Measurements from ENCODE around the gene SPTBN1. TPM values are rescaled to one million over a fixed set of nuclear protein-coding genes. Genes with fewer than 3 reads are reported as not detected.

Gene SPTBN1
- total RNA-seq, 1 experiment from 2014 or later, result 262 TPM

DNA sequence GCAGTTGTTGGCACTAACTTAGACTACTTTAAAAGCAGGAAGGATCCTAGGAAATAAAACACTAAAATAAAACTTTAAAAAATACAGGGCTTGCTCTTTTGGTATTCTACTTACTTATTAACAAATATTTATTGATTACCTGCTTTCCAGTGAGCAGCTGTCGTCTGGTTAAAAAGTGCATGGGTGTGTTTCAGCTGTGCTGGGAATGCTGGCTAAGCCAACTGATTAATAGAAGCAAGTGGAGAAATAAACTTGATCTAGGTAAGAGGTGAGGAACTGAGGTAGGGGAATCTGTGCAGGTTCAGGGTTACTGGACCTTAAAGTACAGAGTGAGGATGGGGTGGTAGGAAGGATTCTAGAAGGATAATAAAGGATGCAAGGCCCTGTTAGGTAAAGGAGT, 110.8 kb downstream of the SPTBN1 start:
- H3K4me3 ChIP-seq, result no peak overlapping the region
- no peaks in the 10 kb centered on the region for H3K9me2 ChIP-seq (ENCODE audit: insufficient read depth)
- intact Hi-C loops (cut with micrococcal nuclease; ENCODE audit: unreplicated experiment), result no loop called here
- H3K27ac ChIP-seq, result no peak overlapping the region
- H3K79me2 ChIP-seq (ENCODE audit: low read depth), result peaks cover 99% of the 10 kb centered on the region
- DNase-seq, result no peak
- H3K9me3 ChIP-seq (ENCODE audit: insufficient read depth, low read depth), result no peaks in the 10 kb centered on the region
- no peak overlapping the region for H3K4me2 ChIP-seq
- TF ChIP-seq, protein P1, sequence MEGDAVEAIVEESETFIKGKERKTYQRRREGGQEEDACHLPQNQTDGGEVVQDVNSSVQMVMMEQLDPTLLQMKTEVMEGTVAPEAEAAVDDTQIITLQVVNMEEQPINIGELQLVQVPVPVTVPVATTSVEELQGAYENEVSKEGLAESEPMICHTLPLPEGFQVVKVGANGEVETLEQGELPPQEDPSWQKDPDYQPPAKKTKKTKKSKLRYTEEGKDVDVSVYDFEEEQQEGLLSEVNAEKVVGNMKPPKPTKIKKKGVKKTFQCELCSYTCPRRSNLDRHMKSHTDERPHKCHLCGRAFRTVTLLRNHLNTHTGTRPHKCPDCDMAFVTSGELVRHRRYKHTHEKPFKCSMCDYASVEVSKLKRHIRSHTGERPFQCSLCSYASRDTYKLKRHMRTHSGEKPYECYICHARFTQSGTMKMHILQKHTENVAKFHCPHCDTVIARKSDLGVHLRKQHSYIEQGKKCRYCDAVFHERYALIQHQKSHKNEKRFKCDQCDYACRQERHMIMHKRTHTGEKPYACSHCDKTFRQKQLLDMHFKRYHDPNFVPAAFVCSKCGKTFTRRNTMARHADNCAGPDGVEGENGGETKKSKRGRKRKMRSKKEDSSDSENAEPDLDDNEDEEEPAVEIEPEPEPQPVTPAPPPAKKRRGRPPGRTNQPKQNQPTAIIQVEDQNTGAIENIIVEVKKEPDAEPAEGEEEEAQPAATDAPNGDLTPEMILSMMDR (conservative IDR thresholded peaks at IDR 0.05), result no peak
- TF ChIP-seq EZH2 (IDR thresholded peaks at IDR 0.05; ENCODE audit: low read depth), result no peak
- peaks cover 28% of the 10 kb centered on the region for H3F3A ChIP-seq (ENCODE audit: insufficient read depth, low read depth)
- no peak overlapping the region for H2AFZ ChIP-seq
- no peaks in the 10 kb centered on the region; the same call in 1 of the 2 replicates for H4K20me1 ChIP-seq (ENCODE audit: insufficient read depth)
- H3K27me3 ChIP-seq (ENCODE audit: insufficient read depth, low read depth), result no peaks in the 10 kb centered on the region
- CTCF ChIA-PET, result no interaction called here
- BruUV-seq (replicated peaks), result no TSS peak
- H3K36me3 ChIP-seq (ENCODE audit: low read depth), result peaks cover 8% of the 10 kb centered on the region
- peaks cover 63% of the 10 kb centered on the region for H3K4me1 ChIP-seq (replicated peaks; ENCODE audit: insufficient read depth)
- POLR2A ChIA-PET (ENCODE audit: unreplicated experiment), result no interaction called here

DNA sequence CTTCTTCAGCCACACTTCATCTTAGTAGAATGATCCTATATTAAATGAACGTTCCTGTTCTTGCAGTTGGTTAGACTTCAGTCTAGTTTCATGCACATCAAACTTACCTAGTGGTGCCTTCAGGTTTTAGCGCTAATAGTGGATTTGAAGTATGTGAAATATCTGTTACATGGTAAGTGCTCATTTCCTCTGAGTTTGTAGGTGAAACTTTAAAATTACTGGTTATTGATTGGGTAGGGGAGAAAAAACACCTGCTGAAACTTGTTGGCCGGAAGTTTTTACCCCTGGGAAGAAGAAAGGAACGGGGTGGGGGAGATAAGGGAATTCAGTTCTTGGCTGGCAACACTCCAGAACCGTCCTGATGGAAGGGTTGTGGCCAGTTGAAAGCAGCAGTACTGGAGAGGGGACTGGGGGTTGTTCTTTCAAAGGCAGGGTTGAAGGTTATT, 112.8 kb downstream of the SPTBN1 start:
- Histone ChIP-seq H3K27ac (peak overlapping the region; percentile 97), H3K4me3 (no peak overlapping the region)

DNA sequence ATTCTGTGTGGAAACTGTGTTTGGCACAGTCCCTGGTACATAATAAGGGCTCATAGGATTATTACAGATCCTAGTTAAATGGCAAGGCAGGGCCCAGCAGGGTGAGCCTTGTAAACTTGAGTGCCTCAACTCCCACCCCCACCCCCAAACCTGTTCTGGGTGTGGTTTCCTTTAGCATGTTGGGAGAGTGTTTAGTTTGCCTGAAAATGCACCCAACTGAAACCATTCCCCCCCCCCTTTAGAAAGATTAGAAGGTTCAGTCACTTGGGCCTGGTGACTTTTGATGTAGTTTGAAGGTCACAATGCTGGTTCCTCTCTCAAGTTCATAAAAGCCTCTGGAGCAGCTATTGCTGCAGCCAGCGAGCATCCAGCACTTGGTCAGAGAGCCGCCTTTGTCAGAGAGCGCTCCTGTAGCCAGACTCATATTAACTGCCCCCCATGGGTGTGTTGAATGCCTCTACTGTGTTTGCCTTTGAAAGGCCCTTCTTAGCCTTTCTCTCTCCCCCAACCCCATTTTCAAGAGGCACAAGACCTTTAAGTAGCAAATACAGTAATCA, 113.7 kb downstream of the SPTBN1 start:
- POLR2A ChIA-PET (ENCODE audit: unreplicated experiment), result interaction anchor here (0.5 kb wide), 1 partner anchor 103 kb away, joined by 5 read pairs; no protein-coding TSS in a partner anchor
- peaks cover 95% of the 10 kb centered on the region for H3K79me2 ChIP-seq (ENCODE audit: low read depth)
- peak overlapping the region; percentile 97 for H3K27ac ChIP-seq
- H4K20me1 ChIP-seq (ENCODE audit: insufficient read depth), result peaks cover 3% of the 10 kb centered on the region
- peaks cover 6% of the 10 kb centered on the region for H3K36me3 ChIP-seq (ENCODE audit: low read depth)
- H2AFZ ChIP-seq, result no peak overlapping the region
- no peak overlapping the region for H3K4me3 ChIP-seq
- no peaks in the 10 kb centered on the region for H3K27me3 ChIP-seq (ENCODE audit: insufficient read depth, low read depth)
- H3K9me2 ChIP-seq (ENCODE audit: insufficient read depth), result no peaks in the 10 kb centered on the region
- no peaks in the 10 kb centered on the region for H3K9me3 ChIP-seq (ENCODE audit: insufficient read depth, low read depth)
- no peak for DNase-seq
- intact Hi-C loops (cut with micrococcal nuclease; ENCODE audit: unreplicated experiment), result loop anchor here (5.0 kb wide), 1 partner anchor 42 kb away; no protein-coding TSS in a partner anchor
- BruUV-seq (replicated peaks), result no TSS peak
- H3K4me2 ChIP-seq, result peak overlapping the region; percentile 79
- H3K4me1 ChIP-seq (replicated peaks; ENCODE audit: insufficient read depth), result peaks cover 81% of the 10 kb centered on the region
- CTCF ChIA-PET, result no interaction called here
- peaks cover 57% of the 10 kb centered on the region for H3F3A ChIP-seq (ENCODE audit: insufficient read depth, low read depth)
- TF ChIP-seq, protein P1 (conservative IDR thresholded peaks at IDR 0.05), result no peak
- TF ChIP-seq EZH2 (IDR thresholded peaks at IDR 0.05; ENCODE audit: low read depth), result no peak

More for the DNA sequence above, 112.8 kb downstream of the SPTBN1 start:
- Histone ChIP-seq H4K20me1 (ENCODE audit: insufficient read depth) (no peaks in the 10 kb centered on the region; the same call in 1 of the 2 replicates), H3K36me3 (ENCODE audit: low read depth) (peaks cover 8% of the 10 kb centered on the region), H3K4me1 (replicated peaks; ENCODE audit: insufficient read depth) (peaks cover 71% of the 10 kb centered on the region), H3F3A (ENCODE audit: insufficient read depth, low read depth) (peaks cover 48% of the 10 kb centered on the region), H3K79me2 (ENCODE audit: low read depth) (peaks cover 95% of the 10 kb centered on the region), H3K4me2 (peak overlapping the region; percentile 79), H2AFZ (no peak overlapping the region), H3K9me3 (ENCODE audit: insufficient read depth, low read depth) (no peaks in the 10 kb centered on the region), H3K27me3 (ENCODE audit: insufficient read depth, low read depth) (no peaks in the 10 kb centered on the region), H3K9me2 (ENCODE audit: insufficient read depth) (no peaks in the 10 kb centered on the region)
- ChIA-PET POLR2A (ENCODE audit: unreplicated experiment) (interaction anchor here (0.5 to 0.6 kb wide), 2 partner anchors 31 to 104 kb away, joined by 5 read pairs; no protein-coding TSS in a partner anchor), CTCF (no interaction called here)
- no TSS peak for BruUV-seq (replicated peaks)
- intact Hi-C loops (cut with micrococcal nuclease; ENCODE audit: unreplicated experiment), result no loop called here
- no peak for TF ChIP-seq EZH2 (IDR thresholded peaks at IDR 0.05; ENCODE audit: low read depth)
- TF ChIP-seq, protein P1 (conservative IDR thresholded peaks at IDR 0.05), result no peak
- DNase-seq, result no peak

All from PC-9 (cell line).